ENCODE measurements around the gene FSTL4. TPM values are rescaled to one million over a fixed set of nuclear protein-coding genes. Genes with fewer than 3 reads are reported as not detected.

The FSTL4 gene
- polyA plus RNA-seq, result not detected

DNA sequence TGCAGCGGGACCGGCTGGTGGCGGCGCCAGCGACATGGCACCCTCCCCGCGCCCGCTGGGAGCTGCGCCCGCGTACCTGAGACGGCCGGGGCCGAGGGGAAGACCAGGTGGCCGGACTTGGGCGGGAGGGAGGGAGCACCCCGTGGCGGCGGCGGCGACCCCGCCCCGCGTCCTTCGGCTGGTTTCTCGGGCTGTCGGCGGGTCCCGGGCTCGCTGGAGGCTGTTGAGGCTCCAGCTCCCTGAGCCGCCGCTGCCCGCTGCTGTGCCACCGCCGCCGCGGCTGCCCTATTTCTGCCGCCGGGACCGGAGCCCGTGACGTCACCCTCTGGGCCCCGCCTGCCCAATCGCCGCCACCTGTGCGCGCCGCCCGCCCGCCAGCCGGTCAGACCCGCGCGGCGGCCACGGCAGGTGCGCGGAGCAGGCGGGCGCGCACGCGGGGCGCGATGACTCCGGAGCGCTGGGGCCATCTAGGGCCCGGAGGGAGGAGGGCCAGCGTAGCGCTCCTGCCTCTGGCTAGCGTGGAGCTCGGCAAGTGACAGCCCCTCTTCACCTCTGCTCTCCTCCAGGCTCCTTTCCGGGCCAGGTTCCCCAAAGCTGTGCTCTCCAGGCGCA lies at the start of gene FSTL4:
FSTL4 (minus strand) TSS at position 293 of the 612 bp plus-strand sequence.
- Mint-ChIP-seq H3K36me3 (peaks cover 2% of the 10 kb centered on the region), H3K4me1 (peaks cover 4 to 11% (median 6%) of the 10 kb centered on the region in 3 donors), H3K27me3 (peaks cover 41% of the 10 kb centered on the region), H3K9me3 (no peaks in the 10 kb centered on the region), H3K27ac (no peak within 1 kb of the TSS), H3K4me3 (peak within 1 kb of the TSS; percentile 75 to 94 (median 86))

DNA sequence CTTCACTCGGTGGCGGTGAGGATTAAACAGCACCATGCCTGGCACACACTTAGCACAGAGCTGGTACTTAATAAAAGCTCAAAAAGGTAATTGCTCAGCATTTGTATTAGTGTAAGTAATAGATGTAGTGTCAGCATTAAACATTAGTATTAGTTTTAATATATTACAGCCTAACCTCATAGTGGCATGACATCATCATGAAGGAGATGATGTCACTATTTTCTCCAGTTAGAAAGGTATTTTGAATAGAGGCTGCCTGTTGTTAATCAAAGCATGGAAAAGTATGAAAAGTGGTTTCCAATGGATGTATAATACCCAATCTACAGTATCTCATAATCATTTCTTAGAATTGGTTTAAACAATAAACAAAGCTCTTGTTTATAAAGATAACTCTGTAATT lies 49.0 kb upstream of the FSTL4 start:
- Mint-ChIP-seq H3K27me3 (no peaks in the 10 kb centered on the region), H3K36me3 (no peaks in the 10 kb centered on the region), H3K9me3 (no peaks in the 10 kb centered on the region), H3K4me3 (no peak overlapping the region), H3K27ac (no peak overlapping the region), H3K4me1 (peaks cover 4 to 7% (median 4%) of the 10 kb centered on the region in 3 donors)

DNA sequence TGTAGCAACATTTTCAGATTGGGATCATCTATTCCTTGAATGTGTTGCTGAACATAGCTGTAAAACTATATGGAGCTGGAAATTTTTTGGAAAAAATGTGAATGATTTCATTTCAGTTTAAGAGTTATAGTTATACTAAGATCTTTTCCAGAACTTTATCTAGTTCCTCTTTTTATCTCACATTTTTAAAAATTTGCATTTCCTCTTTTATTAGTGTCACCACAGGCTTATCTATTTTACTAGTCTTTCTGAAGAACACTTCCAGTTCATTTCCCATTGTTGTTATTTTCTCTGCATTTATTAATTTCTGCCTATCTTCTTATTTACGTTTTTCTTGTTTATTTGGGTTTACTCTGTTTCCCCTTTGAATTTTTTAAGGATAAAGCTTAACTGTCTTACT lies 46.0 kb upstream of the FSTL4 start:
- Mint-ChIP-seq H3K4me3 (peak overlapping the region in 1 of 4 donors; percentile 70), H3K27ac (no peak overlapping the region), H3K27me3 (peaks cover 3% of the 10 kb centered on the region), H3K4me1 (peaks cover 4 to 7% (median 4%) of the 10 kb centered on the region in 3 donors), H3K36me3 (no peaks in the 10 kb centered on the region), H3K9me3 (no peaks in the 10 kb centered on the region)

DNA sequence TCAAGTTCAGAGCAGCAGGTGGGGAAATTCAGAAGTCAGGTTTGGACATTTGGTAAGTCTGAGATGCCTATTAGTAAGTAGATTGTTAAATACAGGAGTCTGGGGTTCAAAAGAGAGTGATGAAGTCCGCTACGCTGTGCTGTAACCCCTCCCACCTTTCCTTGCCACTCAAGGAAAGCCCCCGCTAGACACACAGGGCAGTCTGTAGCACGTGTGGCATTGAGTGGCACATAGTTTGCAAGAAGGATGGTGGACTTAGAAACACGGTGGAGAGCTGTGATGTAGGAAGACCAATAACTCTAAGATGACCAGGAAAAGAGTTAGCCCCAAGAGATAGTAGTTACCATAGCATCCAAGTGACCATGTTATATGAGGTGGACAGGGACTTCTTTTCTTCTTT lies 44.7 kb upstream of the FSTL4 start:
- Mint-ChIP-seq H3K36me3 (no peaks in the 10 kb centered on the region), H3K27ac (no peak overlapping the region), H3K4me3 (no peak overlapping the region), H3K9me3 (no peaks in the 10 kb centered on the region), H3K27me3 (peaks cover 4% of the 10 kb centered on the region), H3K4me1 (peaks cover 4 to 7% (median 4%) of the 10 kb centered on the region in 3 donors)

DNA sequence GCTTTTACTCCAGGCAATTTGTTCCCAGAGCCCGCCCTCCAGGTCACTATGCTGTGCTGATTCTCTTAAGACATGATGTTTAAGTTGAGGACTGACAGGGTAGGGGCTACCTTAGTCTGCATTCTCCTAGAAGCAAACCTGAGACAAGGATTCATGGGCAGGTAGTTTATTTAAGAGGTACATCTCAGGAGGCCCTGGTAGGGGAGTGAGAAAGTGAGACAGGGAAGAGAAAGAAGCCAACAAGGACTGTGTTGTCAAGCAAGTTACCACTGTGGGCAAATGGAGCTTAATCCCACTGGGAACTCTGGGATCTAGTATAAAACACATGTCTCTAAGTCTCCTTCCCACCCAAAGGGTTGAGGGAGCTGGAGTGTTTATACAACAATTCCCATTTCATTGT lies 43.6 kb upstream of the FSTL4 start:
- H3K4me3 Mint-ChIP-seq, result no peak overlapping the region
- H3K36me3 Mint-ChIP-seq, result no peaks in the 10 kb centered on the region
- no peaks in the 10 kb centered on the region for H3K9me3 Mint-ChIP-seq
- peaks cover 4% of the 10 kb centered on the region for H3K27me3 Mint-ChIP-seq
- no peak overlapping the region for H3K27ac Mint-ChIP-seq
- H3K4me1 Mint-ChIP-seq, result peaks cover 4 to 7% (median 4%) of the 10 kb centered on the region in 3 donors

DNA sequence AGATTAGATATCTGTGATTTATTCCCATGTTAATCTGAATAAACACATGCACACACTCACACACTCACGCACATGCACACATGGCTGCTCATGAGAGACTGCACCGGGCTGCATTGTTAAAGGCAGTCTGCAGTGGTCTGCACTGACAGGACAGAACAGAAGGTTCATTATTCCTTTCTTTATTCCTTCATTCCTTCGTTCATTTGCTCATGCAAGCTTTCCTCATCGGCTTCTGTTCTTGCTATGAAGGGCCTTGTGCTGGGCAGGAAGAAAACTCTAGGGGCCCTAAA lies 41.4 kb upstream of the FSTL4 start:
- Mint-ChIP-seq H3K4me3 (no peak overlapping the region), H3K4me1 (peaks cover 4 to 7% (median 4%) of the 10 kb centered on the region in 3 donors), H3K27ac (no peak overlapping the region), H3K9me3 (peaks cover 0 to under 1% (median 0%) of the 10 kb centered on the region in 3 donors), H3K27me3 (peaks cover 6% of the 10 kb centered on the region), H3K36me3 (peaks cover 3% of the 10 kb centered on the region)

DNA sequence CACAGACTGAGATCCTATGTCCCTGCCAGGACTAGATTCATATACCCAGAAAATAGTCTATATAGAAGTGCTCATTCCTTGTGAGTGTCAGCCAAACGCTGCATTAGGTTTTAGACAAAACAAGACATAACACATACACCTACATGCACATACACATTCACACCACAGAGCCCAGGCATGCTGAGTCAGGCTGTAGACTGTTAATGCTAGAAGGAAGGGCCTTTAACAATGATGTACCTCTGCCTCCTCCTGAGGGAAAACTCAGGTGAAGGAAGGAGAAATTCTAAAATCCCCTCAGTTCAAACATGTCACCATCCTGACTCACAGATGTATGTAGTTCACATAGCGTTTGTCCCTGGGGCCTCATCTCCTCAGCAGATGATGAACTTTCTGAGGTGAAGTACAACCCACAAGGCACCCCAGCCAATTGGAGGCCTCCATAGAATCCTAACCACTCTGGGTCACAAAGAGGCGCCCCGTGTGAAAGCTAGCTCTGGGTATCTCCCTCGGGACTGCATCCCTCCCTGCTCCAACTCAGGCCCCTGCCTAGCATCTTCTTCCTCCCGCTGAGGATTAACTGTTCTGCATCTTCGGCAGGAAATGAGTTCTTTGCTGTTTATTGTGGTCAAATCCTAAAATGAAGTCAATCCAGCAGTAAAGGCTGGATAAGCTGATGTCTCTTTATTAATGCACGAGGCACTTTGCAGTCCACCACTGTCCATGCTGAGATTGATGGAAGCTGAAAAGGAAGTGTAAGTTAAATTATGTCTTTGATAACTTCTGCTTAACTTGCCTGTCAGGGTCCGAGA lies 40.8 kb upstream of the FSTL4 start:
- H3K27ac Mint-ChIP-seq, result no peak overlapping the region
- peaks cover under 1 to 2% (median under 1%) of the 10 kb centered on the region in 3 donors for H3K4me1 Mint-ChIP-seq
- peaks cover 0 to 2% (median 0%) of the 10 kb centered on the region in 3 donors for H3K9me3 Mint-ChIP-seq
- H3K4me3 Mint-ChIP-seq, result no peak overlapping the region
- H3K27me3 Mint-ChIP-seq, result peaks cover 8% of the 10 kb centered on the region
- peaks cover 3% of the 10 kb centered on the region for H3K36me3 Mint-ChIP-seq

DNA sequence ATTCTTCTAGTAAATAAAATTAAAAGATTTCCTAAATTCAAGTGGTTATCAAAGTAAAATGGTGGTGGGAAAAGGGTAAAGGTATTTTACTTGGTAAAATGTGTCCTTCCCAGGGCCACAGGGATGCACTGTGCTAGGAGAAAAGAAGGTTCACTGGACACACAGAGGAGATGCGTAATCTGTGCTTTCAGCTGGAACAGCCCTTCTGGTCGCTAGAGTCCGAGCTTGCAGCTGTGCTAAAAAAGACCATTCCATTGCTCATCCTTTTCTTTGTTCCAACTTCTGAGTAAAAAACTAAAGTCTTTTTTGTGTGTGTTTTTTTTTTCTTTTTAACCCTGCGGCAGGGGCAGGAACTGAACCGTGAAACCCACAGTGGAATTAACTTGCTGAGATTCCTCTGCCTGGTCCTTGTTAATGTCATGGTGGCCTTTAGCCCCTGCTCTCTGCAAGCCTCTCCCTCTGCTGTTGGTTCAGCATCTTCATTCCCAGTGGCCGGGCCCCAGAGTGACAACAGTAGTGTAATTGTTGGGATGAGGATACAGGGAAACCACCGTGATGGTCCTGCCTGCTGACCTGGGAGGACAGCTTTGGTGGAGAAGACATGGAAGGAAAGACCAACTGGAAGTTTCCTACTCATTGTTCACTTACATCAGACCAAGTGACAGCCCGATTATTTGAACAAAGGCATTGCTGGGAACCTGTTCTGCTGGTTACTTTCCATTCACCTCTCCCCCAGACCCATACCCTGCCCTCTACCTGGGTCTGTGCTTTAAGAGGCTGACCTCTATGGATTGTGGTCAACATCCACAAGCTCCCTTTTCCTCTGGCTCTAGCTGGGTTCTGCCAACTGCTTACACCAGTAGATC lies 31.9 kb upstream of the FSTL4 start:
- no peak overlapping the region for H3K27ac Mint-ChIP-seq
- no peak overlapping the region for H3K4me3 Mint-ChIP-seq

DNA sequence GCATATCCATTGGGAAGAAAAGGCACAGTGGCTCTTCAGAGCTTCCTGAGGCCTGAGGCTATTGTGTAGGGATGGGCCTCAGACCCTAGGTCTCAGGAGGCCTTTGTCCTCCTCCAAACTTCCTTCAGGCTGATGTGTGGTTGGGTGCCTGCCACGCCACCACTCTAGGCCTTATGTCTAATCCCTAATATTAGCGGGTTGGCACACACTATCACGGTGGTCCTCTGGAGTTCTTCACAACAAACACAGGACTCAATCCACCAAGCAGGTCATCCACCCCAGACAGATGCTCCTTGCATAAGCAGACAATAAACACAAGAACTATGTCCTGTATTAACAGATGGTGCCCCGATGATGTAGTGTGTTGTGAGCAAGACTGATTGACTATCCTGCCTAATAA lies 31.0 kb upstream of the FSTL4 start:
- Mint-ChIP-seq H3K27me3 (peaks cover 18% of the 10 kb centered on the region), H3K4me1 (peaks cover 0 to 6% (median 2%) of the 10 kb centered on the region in 3 donors), H3K27ac (no peak overlapping the region), H3K9me3 (peaks cover 0 to 3% (median 0%) of the 10 kb centered on the region in 3 donors), H3K4me3 (peak overlapping the region in 1 of 4 donors; percentile 4), H3K36me3 (no peaks in the 10 kb centered on the region)

More for the DNA sequence above, 31.9 kb upstream of the FSTL4 start:
- Mint-ChIP-seq H3K4me1 (peaks cover 0 to 6% (median 2%) of the 10 kb centered on the region in 3 donors), H3K9me3 (peaks cover 0 to 4% (median 0%) of the 10 kb centered on the region in 3 donors), H3K36me3 (peaks cover 3% of the 10 kb centered on the region), H3K27me3 (peaks cover 20% of the 10 kb centered on the region)

DNA sequence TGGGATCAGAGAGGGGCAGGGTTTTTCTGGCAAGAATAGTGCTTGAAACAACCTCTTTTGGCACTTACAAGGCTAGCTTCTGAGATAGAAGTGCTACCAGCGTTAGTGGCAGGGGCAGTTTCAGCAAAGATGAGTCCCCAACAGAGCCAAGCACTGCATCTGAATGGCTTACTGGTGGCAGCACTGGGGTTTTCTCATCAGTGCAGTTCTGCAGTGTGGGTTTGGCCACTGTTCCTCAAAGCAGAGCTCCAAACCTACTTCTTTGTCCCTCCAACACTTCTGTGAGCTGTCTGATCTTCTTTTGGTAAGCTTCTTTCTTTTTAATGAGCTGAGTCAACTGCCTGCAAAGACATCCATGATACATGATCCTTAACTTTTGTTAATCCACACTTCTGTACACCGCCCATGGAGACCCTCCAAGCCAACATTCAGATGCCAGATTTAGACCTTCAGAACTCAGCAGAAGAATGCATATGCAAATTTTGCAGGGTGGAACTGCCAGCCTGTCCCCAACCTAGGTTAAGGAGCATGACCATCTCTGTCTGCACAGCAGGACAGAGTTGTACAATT lies 29.9 kb upstream of the FSTL4 start:
- Mint-ChIP-seq H3K9me3 (peaks cover 0 to 3% (median 0%) of the 10 kb centered on the region in 3 donors), H3K4me3 (no peak overlapping the region), H3K27me3 (peaks cover 20% of the 10 kb centered on the region), H3K4me1 (peaks cover 0 to 6% (median 2%) of the 10 kb centered on the region in 3 donors), H3K36me3 (no peaks in the 10 kb centered on the region), H3K27ac (no peak overlapping the region)

DNA sequence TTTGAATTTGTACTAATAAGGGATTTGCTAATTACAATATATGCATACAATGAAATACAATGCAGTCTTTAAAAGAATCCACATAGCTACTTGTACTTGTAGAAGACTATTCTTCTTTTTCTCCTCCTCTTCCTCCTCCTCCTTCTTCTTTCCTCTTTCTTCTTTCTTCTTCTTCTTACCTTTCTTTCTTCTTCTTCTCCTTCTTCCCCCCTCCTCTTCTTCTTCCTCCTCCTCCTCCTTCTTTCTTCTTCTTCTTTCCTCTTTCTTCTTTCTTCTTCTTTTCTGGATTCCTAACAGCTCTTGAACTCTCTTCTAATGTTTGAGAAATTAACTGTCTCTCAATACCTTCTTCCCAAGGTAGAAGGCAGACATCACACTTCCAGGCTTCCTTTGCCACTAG lies 29.3 kb upstream of the FSTL4 start:
- Mint-ChIP-seq H3K27ac (no peak overlapping the region), H3K36me3 (no peaks in the 10 kb centered on the region), H3K4me3 (no peak overlapping the region), H3K9me3 (peaks cover 0 to 3% (median 0%) of the 10 kb centered on the region in 3 donors), H3K4me1 (peaks cover 0 to 6% (median 2%) of the 10 kb centered on the region in 3 donors), H3K27me3 (peaks cover 20% of the 10 kb centered on the region)

DNA sequence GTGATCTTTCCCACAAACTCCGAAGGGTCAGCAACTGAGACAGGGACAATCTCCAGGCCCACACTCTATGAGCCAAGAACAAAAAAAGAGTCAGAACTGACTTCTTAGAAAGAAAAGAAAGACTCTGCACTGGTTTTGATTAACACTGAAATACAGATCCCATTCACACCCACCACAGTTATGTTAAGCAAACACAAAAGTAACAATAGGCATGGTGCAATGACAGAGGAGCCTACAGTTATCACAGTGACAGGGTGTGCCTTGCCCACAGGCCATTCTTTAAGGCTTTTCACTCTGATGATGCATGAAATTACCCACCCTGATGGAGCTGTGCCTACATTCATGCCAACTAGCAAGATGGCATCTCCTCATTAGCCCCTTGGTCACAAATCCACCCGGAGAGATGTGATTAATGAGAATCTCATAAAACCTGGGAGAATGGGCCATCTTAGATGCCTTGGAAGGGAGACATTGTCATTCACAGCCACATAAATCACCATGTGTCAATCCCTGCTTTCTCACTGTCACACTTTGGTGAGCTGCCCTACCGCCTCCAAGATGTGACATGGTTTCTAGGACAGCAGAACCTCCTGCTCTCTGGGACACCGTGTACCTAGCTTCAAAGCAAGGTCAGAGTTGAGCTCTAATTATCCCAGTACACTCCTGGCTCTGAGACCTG lies 27.6 kb upstream of the FSTL4 start:
- Mint-ChIP-seq H3K9me3 (no peaks in the 10 kb centered on the region), H3K4me3 (no peak overlapping the region), H3K36me3 (no peaks in the 10 kb centered on the region), H3K27ac (no peak overlapping the region), H3K27me3 (peaks cover 15% of the 10 kb centered on the region), H3K4me1 (peaks cover 0 to 6% (median 2%) of the 10 kb centered on the region in 3 donors)

DNA sequence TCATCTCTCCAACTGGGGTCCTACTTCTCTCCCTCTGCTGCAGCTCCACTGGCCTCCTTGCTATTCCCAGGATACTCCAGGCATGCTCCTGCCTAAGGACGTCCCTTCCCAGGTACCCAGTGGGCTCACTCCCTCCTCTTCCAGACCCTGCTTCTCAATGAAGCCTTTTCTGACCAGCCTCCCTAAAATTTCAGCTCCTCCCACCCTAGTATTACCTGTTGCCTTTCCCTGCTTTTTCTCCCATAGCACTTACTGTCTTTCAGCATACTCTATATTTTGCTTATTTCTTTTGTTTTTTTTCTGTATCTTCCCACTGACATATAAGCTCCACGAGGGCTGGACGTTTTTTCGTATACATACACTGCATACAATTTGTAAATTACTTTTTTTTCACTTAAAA lies 26.1 kb upstream of the FSTL4 start:
- no peak overlapping the region for H3K4me3 Mint-ChIP-seq
- peaks cover 0 to 3% (median 0%) of the 10 kb centered on the region in 3 donors for H3K9me3 Mint-ChIP-seq
- H3K4me1 Mint-ChIP-seq, result peaks cover 0 to 6% (median 2%) of the 10 kb centered on the region in 3 donors
- H3K27ac Mint-ChIP-seq, result no peak overlapping the region
- peaks cover 13% of the 10 kb centered on the region for H3K27me3 Mint-ChIP-seq
- no peaks in the 10 kb centered on the region for H3K36me3 Mint-ChIP-seq

DNA sequence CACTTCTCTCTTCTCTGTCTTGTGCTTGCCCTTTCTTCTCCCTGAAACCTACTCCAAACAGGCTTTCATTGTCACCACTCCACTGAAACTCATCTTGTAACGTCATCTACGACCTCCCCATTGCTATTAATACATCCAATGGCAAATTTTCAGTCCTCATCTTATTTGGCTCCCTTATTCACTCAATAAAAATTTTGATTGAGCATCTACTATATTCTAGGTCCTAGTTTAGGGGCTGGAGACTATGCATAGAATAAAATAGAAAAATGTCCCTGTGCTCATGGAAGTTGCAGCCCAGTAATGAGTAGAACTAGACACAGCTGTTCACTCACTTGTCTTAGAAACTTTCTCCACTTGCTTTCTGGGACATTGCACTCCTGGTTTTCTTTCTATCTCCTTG lies 24.9 kb upstream of the FSTL4 start:
- Mint-ChIP-seq H3K27me3 (peaks cover 13% of the 10 kb centered on the region), H3K36me3 (no peaks in the 10 kb centered on the region)

More for the DNA sequence above, 24.9 kb upstream of the FSTL4 start:
- Mint-ChIP-seq H3K4me1 (peaks cover 0 to 2% (median under 1%) of the 10 kb centered on the region in 3 donors), H3K9me3 (peaks cover 0 to 5% (median 2%) of the 10 kb centered on the region in 3 donors), H3K4me3 (no peak overlapping the region), H3K27ac (no peak overlapping the region)
